ENCODE data around the gene YPEL2. TPM values are rescaled to one million over a fixed set of nuclear protein-coding genes. Genes with fewer than 3 reads are reported as not detected.
A peak's percentile ranks its signal among the peaks of the same experiment; 100 is the strongest.

YPEL2 gene
- total and polyA plus RNA-seq, 2 of the 13 experiments (the other 11 are each of a cell fraction or from before 2014, with no cell fraction given), result 8.5 to 21.1 TPM

DNA sequence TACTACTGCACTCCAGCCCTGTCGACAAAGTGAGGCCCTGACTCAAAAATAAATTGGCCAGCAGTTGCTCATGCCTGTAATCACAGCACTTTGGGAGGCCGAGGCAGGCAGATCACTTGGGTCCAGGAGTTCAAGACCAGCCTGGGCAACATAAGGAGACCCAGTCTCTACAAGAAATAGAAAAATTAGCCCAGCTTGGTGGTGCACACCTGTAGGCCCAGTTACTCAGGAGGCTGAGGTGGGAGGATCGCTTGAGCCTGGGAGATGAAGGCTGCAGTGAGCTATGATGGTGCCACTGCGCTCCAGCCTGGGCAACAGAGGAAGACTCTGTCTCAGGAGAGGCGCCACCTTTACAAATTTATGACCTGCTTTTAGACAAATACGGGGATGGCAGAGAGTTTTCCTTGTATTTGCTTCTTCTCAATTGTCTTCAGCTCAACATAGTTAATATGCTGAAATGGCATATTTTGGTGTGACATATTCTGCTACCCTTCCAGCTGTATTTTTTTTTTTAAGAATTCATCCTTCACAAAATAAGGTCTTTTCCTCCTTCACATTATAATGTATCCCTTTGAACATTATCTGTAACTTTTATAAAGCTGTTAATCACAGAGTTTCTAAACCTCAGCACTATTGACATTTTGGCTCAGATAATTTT lies 21.1 kb upstream of the YPEL2 start (continued):
- TF ChIP-seq THAP8 (CRISPR knock-in tag; IDR thresholded peaks at IDR 0.05; ENCODE audit: borderline replicate concordance), result no peak
- peak; percentile 87 for TF ChIP-seq ZNF770 (CRISPR knock-in tag; IDR thresholded peaks at IDR 0.05)
- no peak for TF ChIP-seq NR3C1 (CRISPR knock-in tag; IDR thresholded peaks at IDR 0.05)

DNA sequence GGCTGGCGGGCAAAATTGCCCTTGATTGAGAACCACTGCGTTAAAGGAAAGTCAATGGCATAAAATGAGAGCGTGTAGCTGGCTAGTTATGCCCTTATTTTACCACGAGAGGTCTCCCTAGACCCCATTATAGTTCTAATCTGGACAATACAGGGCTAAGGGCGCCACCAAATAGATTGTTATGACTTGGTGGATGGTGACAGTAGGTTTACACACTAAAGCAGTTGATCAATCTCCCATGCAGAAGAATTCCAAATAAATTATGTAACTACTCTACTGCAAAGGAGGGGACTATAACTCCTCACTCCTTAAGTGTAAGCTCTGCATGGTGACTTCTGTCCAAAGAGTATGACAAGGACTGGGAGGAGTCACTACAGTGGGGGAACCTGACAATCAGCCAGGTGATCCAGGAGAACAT lies 20.4 kb upstream of the YPEL2 start:
- DNase-seq (ENCODE audit: low spot score), result peak; percentile 79
- Histone ChIP-seq H3K27ac (ENCODE audit: extremely low read length, insufficient read depth, low read length) (no peak overlapping the region), H3K9me3 (ENCODE audit: low read length) (no peaks in the 10 kb centered on the region), H3K4me2 (ENCODE audit: low read depth, low read length) (peak overlapping the region; percentile 50), H3K27me3 (ENCODE audit: control insufficient read depth in 1 of 2, insufficient read depth in 2 of 2, low read length in 2 of 2) (no peaks in the 10 kb centered on the region; a peak in 1 of 5 replicates), H3K9ac (ENCODE audit: insufficient read depth, low read depth, low read length) (no peak overlapping the region), H2AFZ (ENCODE audit: low read length) (no peak overlapping the region), H4K20me1 (ENCODE audit: insufficient read depth, low read length) (no peaks in the 10 kb centered on the region), H3K79me2 (ENCODE audit: insufficient read depth, low read length) (no peaks in the 10 kb centered on the region), H3K4me3 (replicated peaks in 1 of 3; ENCODE audit: insufficient read depth in 1 of 3, low read depth in 2 of 3, low read length in 3 of 3) (no peak overlapping the region), H3K36me3 (replicated peaks in 1 of 2; ENCODE audit: control insufficient read depth in 1 of 2, insufficient read depth in 2 of 2, low read length in 2 of 2) (no peaks in the 10 kb centered on the region), H3K4me1 (ENCODE audit: insufficient read depth, low read length) (peaks cover 31% of the 10 kb centered on the region)
- BruUV-seq (replicated peaks), result no TSS peak
- 2% methylated on average over 5 of the region's 5 CpGs for WGBS (ENCODE audit: low lambda C conversion rate)
- POLR2A ChIA-PET, result interaction anchor here (1.9 kb wide), 2 partner anchors 129 to 308 kb away, joined by 5 to 10 read pairs; partner anchors contain the start of gene CLTC
- peak; percentile 89 for ATAC-seq
- in situ Hi-C loops (cut with HindIII; ENCODE audit: extremely low pct_ligation_motif_present, low pct_unique_long_range_greater_than_20kb) (loop anchor here (5.0 kb wide), 1 partner anchor 251 kb away; no protein-coding TSS in a partner anchor), intact Hi-C loops (cut with micrococcal nuclease; ENCODE audit: unreplicated experiment) (loop anchor here (1.0 to 2.0 kb wide), 4 partner anchors 124 to 248 kb away; no protein-coding TSS in a partner anchor)
- CTCF ChIA-PET (ENCODE audit: low intra/inter-chr PET ratio, low total read pairs), result interaction anchor here (0.6 to 6.5 kb wide), 6 partner anchors 19 to 248 kb away, joined by 3 to 94 read pairs (median 6); no protein-coding TSS in a partner anchor
- peak; percentile 84 for FAIRE-seq
- TF ChIP-seq KLF12 (CRISPR knock-in tag; IDR thresholded peaks at IDR 0.05; ENCODE audit: borderline replicate concordance) (no peak), ZNF3 (CRISPR knock-in tag; IDR thresholded peaks at IDR 0.05) (no peak), ZNF564 (CRISPR knock-in tag; IDR thresholded peaks at IDR 0.05) (no peak)
- TF ChIP-seq, protein P1, sequence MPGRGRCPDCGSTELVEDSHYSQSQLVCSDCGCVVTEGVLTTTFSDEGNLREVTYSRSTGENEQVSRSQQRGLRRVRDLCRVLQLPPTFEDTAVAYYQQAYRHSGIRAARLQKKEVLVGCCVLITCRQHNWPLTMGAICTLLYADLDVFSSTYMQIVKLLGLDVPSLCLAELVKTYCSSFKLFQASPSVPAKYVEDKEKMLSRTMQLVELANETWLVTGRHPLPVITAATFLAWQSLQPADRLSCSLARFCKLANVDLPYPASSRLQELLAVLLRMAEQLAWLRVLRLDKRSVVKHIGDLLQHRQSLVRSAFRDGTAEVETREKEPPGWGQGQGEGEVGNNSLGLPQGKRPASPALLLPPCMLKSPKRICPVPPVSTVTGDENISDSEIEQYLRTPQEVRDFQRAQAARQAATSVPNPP (CRISPR knock-in tag; IDR thresholded peaks at IDR 0.05), result no peak
- TF ChIP-seq, protein P2, sequence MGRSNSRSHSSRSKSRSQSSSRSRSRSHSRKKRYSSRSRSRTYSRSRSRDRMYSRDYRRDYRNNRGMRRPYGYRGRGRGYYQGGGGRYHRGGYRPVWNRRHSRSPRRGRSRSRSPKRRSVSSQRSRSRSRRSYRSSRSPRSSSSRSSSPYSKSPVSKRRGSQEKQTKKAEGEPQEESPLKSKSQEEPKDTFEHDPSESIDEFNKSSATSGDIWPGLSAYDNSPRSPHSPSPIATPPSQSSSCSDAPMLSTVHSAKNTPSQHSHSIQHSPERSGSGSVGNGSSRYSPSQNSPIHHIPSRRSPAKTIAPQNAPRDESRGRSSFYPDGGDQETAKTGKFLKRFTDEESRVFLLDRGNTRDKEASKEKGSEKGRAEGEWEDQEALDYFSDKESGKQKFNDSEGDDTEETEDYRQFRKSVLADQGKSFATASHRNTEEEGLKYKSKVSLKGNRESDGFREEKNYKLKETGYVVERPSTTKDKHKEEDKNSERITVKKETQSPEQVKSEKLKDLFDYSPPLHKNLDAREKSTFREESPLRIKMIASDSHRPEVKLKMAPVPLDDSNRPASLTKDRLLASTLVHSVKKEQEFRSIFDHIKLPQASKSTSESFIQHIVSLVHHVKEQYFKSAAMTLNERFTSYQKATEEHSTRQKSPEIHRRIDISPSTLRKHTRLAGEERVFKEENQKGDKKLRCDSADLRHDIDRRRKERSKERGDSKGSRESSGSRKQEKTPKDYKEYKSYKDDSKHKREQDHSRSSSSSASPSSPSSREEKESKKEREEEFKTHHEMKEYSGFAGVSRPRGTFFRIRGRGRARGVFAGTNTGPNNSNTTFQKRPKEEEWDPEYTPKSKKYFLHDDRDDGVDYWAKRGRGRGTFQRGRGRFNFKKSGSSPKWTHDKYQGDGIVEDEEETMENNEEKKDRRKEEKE (IDR thresholded peaks at IDR 0.05), result no peak
- TF ChIP-seq, protein P3, sequence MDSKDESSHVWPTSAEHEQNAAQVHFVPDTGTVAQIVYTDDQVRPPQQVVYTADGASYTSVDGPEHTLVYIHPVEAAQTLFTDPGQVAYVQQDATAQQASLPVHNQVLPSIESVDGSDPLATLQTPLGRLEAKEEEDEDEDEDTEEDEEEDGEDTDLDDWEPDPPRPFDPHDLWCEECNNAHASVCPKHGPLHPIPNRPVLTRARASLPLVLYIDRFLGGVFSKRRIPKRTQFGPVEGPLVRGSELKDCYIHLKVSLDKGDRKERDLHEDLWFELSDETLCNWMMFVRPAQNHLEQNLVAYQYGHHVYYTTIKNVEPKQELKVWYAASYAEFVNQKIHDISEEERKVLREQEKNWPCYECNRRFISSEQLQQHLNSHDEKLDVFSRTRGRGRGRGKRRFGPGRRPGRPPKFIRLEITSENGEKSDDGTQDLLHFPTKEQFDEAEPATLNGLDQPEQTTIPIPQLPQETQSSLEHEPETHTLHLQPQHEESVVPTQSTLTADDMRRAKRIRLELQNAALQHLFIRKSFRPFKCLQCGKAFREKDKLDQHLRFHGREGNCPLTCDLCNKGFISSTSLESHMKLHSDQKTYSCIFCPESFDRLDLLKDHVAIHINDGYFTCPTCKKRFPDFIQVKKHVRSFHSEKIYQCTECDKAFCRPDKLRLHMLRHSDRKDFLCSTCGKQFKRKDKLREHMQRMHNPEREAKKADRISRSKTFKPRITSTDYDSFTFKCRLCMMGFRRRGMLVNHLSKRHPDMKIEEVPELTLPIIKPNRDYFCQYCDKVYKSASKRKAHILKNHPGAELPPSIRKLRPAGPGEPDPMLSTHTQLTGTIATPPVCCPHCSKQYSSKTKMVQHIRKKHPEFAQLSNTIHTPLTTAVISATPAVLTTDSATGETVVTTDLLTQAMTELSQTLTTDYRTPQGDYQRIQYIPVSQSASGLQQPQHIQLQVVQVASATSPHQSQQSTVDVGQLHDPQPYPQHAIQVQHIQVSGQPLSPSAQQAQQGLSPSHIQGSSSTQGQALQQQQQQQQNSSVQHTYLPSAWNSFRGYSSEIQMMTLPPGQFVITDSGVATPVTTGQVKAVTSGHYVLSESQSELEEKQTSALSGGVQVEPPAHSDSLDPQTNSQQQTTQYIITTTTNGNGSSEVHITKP (CRISPR knock-in tag; IDR thresholded peaks at IDR 0.05; ENCODE audit: low read depth), result no peak
